HepG2 (cell line): ENCODE measurements around the gene PCIF1. TPM values are rescaled to one million over a fixed set of nuclear protein-coding genes. Genes with fewer than 3 reads are reported as not detected.
A peak's percentile ranks its signal among the peaks of the same experiment; 100 is the strongest.

Source experiments
- CC2D1A ChIP-seq: sonication (generic); formaldehyde crosslinking; IDR thresholded peaks from 2 replicates; pipeline ENCODE4 v1.8.1; 2023; ENCODE audit warnings: mild to moderate bottlenecking, missing genetic modification reagents
- GMEB1 ChIP-seq: sonication (generic); formaldehyde crosslinking; IDR thresholded peaks from 2 replicates; pipeline ENCODE4 v1.5.1; 2020; ENCODE audit warnings: missing genetic modification reagents, mild to moderate bottlenecking, borderline replicate concordance
- MIXL1 ChIP-seq: IDR thresholded peaks from 2 replicates; pipeline ENCODE4 v1.6.1; 2016
- PAXIP1 ChIP-seq: sonication (generic); formaldehyde crosslinking; conservative IDR thresholded peaks from 2 replicates; pipeline ENCODE4 v1.4.0; 2020; ENCODE audit warnings: mild to moderate bottlenecking, missing genetic modification reagents, moderate library complexity
- PHF5A ChIP-seq: IDR thresholded peaks from one replicate; pipeline ENCODE4 v1.6.1; 2018; ENCODE audit warnings: low read depth, missing genetic modification reagents; ENCODE audit not compliant: unreplicated experiment
- PRDM15 ChIP-seq: sonication (generic); formaldehyde crosslinking; IDR thresholded peaks from 2 replicates; pipeline ENCODE4 v1.4.0; 2020; ENCODE audit warnings: missing genetic modification reagents
- SAP130 ChIP-seq: IDR thresholded peaks from 2 replicates; pipeline ENCODE4 v1.6.1; 2016; ENCODE audit warnings: low read depth
- TEF ChIP-seq: sonication (generic); formaldehyde crosslinking; IDR thresholded peaks from 2 replicates; pipeline ENCODE4 v1.5.0; 2020; ENCODE audit warnings: missing genetic modification reagents
- U2AF2 ChIP-seq: fragments of 200-400 bp; formaldehyde crosslinking; IDR thresholded peaks from 2 replicates; pipeline ENCODE4 v1.6.1; 2017; ENCODE audit warnings: low read depth, mild to moderate bottlenecking, low read length
- ZBTB1 ChIP-seq: sonication (generic); formaldehyde crosslinking; IDR thresholded peaks from 2 replicates; pipeline ENCODE4 v1.4.0; 2020; ENCODE audit warnings: missing genetic modification reagents, borderline replicate concordance
- ZNF44 ChIP-seq: sonication (generic); formaldehyde crosslinking; IDR thresholded peaks from 2 replicates; pipeline ENCODE4 v1.5.1; 2020; ENCODE audit warnings: mild to moderate bottlenecking, missing genetic modification reagents
- ZNF629 ChIP-seq: sonication (generic); formaldehyde crosslinking; conservative IDR thresholded peaks from 2 replicates; pipeline ENCODE4 v1.5.0; 2020; ENCODE audit warnings: missing genetic modification reagents
- ZNF839 ChIP-seq: sonication (generic); formaldehyde crosslinking; IDR thresholded peaks from 2 replicates; pipeline ENCODE4 v1.4.0; 2020; ENCODE audit warnings: missing genetic modification reagents, mild to moderate bottlenecking, borderline replicate concordance
- polyA plus RNA-seq, 8 experiments: library from polyadenylated mRNA; depleted of rRNA in 3 of 8; stranded (reverse) in 7 of 8; unstranded in 1 of 8; fragments of >200 nt; fragmentation: Illumina TruSeq in 4 of 8; extraction: Trizol in 4 of 8; gene quantifications; 2 replicates each; pipeline versions ENCODE4 v1.2.1 to v1.2.3, GENCODE V29; 2011 to 2016; ENCODE audit warnings: low read depth in 4 of 8, missing spikeins in 1 of 8, mixed read lengths in 1 of 8; ENCODE audit not compliant: insufficient read depth in 1 of 8
- total RNA-seq, 5 experiments: library from RNA; depleted of rRNA; stranded (reverse); fragments of >200 nt; fragmentation: Illumina TruSeq; extraction: Trizol; gene quantifications; 2 replicates each; pipeline ENCODE4 v1.2.3, GENCODE V29; 2016; ENCODE audit warnings: low read depth in 1 of 5

The PCIF1 gene
- total and polyA plus RNA-seq, 2 of the 13 experiments (the other 11 are each of a cell fraction or from before 2014, with no cell fraction given), result 20.9 to 24.4 TPM

GRCh38 chr20:45933266-45934045, 1.0 kb upstream of the PCIF1 start (continued):
- TF ChIP-seq CC2D1A (CRISPR knock-in tag), result no peak
- no peak; the same call in 1 of the 2 replicates for TF ChIP-seq PRDM15
- TF ChIP-seq TEF (CRISPR knock-in tag), result no peak
- TF ChIP-seq U2AF2, result no peak
- TF ChIP-seq MIXL1 (CRISPR knock-in tag), result peak; percentile 12; the same call in 1 of the 2 replicates
- TF ChIP-seq ZNF44 (CRISPR knock-in tag), result peak; percentile 11; the same call in 1 of the 2 replicates
- TF ChIP-seq ZBTB1 (CRISPR knock-in tag), result no peak
- TF ChIP-seq PAXIP1, result peak; percentile 54; the same call in 1 of the 2 replicates
- TF ChIP-seq PHF5A (CRISPR knock-in tag), result peak; percentile 76
- TF ChIP-seq GMEB1 (CRISPR knock-in tag), result no peak
- peak; percentile 88 for TF ChIP-seq SAP130 (CRISPR knock-in tag)
- no peak; the same call in 1 of the 2 replicates for TF ChIP-seq ZNF629 (CRISPR knock-in tag)
- peak; percentile 57; the same call in 1 of the 2 replicates for TF ChIP-seq ZNF839 (CRISPR knock-in tag)
